ENCODE results near the gene MAP3K13.

The MAP3K13 gene

DNA sequence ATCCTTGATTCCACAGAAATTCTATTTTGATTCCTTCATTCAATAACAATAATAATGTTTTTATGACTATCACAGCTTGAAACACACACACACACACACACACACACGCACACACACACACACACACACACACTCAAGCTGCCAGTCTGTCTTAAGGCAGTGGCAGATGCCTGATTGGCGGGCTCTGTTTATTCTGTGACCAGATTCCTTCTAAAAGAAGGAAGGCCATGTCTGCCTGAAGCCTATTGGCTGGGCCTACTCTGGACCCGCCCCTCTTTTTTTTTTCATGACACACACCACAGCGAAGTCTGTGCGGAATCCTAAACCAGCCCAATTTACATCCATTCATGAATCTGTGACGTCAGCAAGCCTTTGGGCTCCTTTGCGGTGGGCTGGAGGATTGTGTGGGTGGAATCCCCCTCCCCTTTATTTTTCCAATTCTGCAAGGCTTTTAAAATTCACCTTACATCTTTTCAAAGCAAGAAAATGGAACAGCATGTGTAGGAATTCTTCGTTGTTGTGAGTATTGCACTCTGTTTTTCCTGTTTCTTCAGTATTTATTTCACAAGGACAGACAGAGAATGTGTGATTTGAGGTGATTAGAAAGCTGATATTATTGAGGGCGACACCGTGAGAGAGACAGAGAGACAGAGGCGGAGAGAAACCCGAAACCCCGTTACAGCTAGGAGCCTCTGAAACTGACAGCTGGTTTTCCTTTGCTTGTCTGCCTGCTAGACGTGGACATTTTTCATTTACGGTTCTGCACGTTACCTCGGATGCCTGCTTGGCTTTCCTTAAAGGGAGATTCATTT is at the start of gene MAP3K13:
MAP3K13 (plus strand) TSS at position 287 of the 812 bp plus-strand sequence. CDS start 65,446 bp downstream, outside the sequence.
- peak within 1 kb of the TSS; percentile 60 for H3K4me3 ChIP-seq (ENCODE audit: low read depth, low read length)
- peak; percentile 96 for DNase-seq (ENCODE audit: low read depth, low spot score)
- TF ChIP-seq, protein P1, sequence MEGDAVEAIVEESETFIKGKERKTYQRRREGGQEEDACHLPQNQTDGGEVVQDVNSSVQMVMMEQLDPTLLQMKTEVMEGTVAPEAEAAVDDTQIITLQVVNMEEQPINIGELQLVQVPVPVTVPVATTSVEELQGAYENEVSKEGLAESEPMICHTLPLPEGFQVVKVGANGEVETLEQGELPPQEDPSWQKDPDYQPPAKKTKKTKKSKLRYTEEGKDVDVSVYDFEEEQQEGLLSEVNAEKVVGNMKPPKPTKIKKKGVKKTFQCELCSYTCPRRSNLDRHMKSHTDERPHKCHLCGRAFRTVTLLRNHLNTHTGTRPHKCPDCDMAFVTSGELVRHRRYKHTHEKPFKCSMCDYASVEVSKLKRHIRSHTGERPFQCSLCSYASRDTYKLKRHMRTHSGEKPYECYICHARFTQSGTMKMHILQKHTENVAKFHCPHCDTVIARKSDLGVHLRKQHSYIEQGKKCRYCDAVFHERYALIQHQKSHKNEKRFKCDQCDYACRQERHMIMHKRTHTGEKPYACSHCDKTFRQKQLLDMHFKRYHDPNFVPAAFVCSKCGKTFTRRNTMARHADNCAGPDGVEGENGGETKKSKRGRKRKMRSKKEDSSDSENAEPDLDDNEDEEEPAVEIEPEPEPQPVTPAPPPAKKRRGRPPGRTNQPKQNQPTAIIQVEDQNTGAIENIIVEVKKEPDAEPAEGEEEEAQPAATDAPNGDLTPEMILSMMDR (IDR thresholded peaks at IDR 0.05; ENCODE audit: low read depth, low read length), result no peak
- in situ Hi-C loops (cut with HindIII; ENCODE audit: low sequenced_read_pairs), result no loop called here

DNA sequence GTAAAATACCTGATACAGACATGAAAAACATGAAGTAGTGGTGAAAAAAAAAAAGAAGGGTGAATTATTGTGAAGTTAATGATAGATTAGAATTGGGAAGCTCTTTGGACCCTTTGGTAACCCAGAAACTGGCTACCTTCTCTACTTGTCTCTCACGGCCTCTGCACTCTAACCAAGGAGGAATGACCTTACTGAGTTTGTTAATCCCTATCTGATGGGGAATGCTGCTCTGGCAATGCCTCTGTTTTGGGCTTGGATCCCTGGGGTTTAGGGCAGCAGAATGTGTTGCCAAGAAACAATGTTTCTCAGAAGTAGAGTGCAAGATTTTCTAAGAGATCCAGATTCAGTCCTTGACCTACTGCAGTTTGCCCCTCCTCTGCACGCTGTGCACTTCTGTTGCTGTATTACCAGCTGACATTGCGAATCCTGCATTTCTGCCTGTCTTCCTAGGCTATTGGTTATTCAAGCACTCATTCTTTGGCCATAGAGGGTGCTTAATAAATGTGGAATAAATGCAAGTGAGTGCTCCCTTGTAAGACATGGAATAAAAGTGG is 49.2 kb upstream of the MAP3K13 start:
- no peak overlapping the region for H3K4me3 ChIP-seq (ENCODE audit: low read depth, low read length)
- TF ChIP-seq, protein P1 (IDR thresholded peaks at IDR 0.05; ENCODE audit: low read depth, low read length), result no peak
- in situ Hi-C loops (cut with HindIII; ENCODE audit: low sequenced_read_pairs), result no loop called here
- no peak for DNase-seq (ENCODE audit: low read depth, low spot score)

- TF ChIP-seq, protein P1 (IDR thresholded peaks at IDR 0.05; ENCODE audit: low read depth, low read length), result no peak
- DNase-seq (ENCODE audit: low read depth, low spot score), result no peak
- no peak overlapping the region for H3K4me3 ChIP-seq (ENCODE audit: low read depth, low read length)
- in situ Hi-C loops (cut with HindIII; ENCODE audit: low sequenced_read_pairs), result no loop called here
Measured at GRCh38 chr3:185316740-185317412, 46.1 kb upstream of the MAP3K13 start.

GRCh38 chr3:185317674-185318073 is 45.3 kb upstream of the MAP3K13 start:
- DNase-seq (ENCODE audit: low read depth, low spot score), result peak; percentile 19
- no peak overlapping the region for H3K4me3 ChIP-seq (ENCODE audit: low read depth, low read length)
- TF ChIP-seq, protein P1 (IDR thresholded peaks at IDR 0.05; ENCODE audit: low read depth, low read length), result no peak
- in situ Hi-C loops (cut with HindIII; ENCODE audit: low sequenced_read_pairs), result no loop called here

GRCh38 chr3:185318141-185318540 is 44.8 kb upstream of the MAP3K13 start:
- peak; percentile 39 for DNase-seq (ENCODE audit: low read depth, low spot score)
- H3K4me3 ChIP-seq (ENCODE audit: low read depth, low read length), result no peak overlapping the region
- TF ChIP-seq, protein P1 (IDR thresholded peaks at IDR 0.05; ENCODE audit: low read depth, low read length), result no peak
- in situ Hi-C loops (cut with HindIII; ENCODE audit: low sequenced_read_pairs), result no loop called here

GRCh38 chr3:185319801-185320200 is 43.1 kb upstream of the MAP3K13 start:
- in situ Hi-C loops (cut with HindIII; ENCODE audit: low sequenced_read_pairs), result no loop called here
- TF ChIP-seq, protein P1 (IDR thresholded peaks at IDR 0.05; ENCODE audit: low read depth, low read length), result no peak
- no peak overlapping the region for H3K4me3 ChIP-seq (ENCODE audit: low read depth, low read length)
- no peak for DNase-seq (ENCODE audit: low read depth, low spot score)

Measured in astrocyte of the spinal cord (primary cell).